Stimulated activated CD4-positive, alpha-beta T cell treated with anti-CD3 and anti-CD28 coated beads, Interleukin-12 subunit alpha, Interleukin-12 subunit beta, amount 100 ng/mL, for 4 hours (primary cell): ENCODE data around the gene TJP2.

Experiments used
- DNase-seq: peaks from one replicate; pipeline ENCODE4 v3.0.0-alpha.2; 2020

TJP2 gene

GRCh38 chr9:69193685-69194032, 19.6 kb downstream of the TJP2 start:
- no peak for DNase-seq

GRCh38 chr9:69194702-69195418, 20.8 kb downstream of the TJP2 start:
- no peak for DNase-seq

- no peak for DNase-seq
These were observed 21.6 kb downstream of the TJP2 start for GRCh38 chr9:69195668-69196067.

- DNase-seq = no peak
These were observed 23.6 kb downstream of the TJP2 start for GRCh38 chr9:69197687-69198086.

- DNase-seq = no peak
These were observed 24.6 kb downstream of the TJP2 start for GRCh38 chr9:69198521-69199220.

GRCh38 chr9:69199769-69200470, 25.8 kb downstream of the TJP2 start:
- no peak for DNase-seq

- no peak for DNase-seq
These were observed 28.5 kb downstream of the TJP2 start for GRCh38 chr9:69202556-69202955.

- DNase-seq = no peak
These were observed 30.2 kb downstream of the TJP2 start for GRCh38 chr9:69204326-69204725.

GRCh38 chr9:69204849-69205248, 30.8 kb downstream of the TJP2 start:
- DNase-seq = no peak

GRCh38 chr9:69206047-69206446, 32.0 kb downstream of the TJP2 start:
- DNase-seq = no peak

GRCh38 chr9:69207503-69207902, 33.4 kb downstream of the TJP2 start:
- no peak for DNase-seq

- no peak for DNase-seq
These were observed 37.5 kb downstream of the TJP2 start for GRCh38 chr9:69211424-69212036.

- DNase-seq = no peak
These were observed 39.6 kb downstream of the TJP2 start for GRCh38 chr9:69213647-69214046.

- DNase-seq = no peak
These were observed 40.9 kb downstream of the TJP2 start for GRCh38 chr9:69214939-69215338.

GRCh38 chr9:69215774-69216485, 41.9 kb downstream of the TJP2 start:
- DNase-seq = no peak

GRCh38 chr9:69218166-69218565, 44.1 kb downstream of the TJP2 start:
- DNase-seq = no peak

- DNase-seq = no peak
These were observed 47.0 kb downstream of the TJP2 start for GRCh38 chr9:69221036-69221435.

- no peak for DNase-seq
These were observed 48.9 kb downstream of the TJP2 start for GRCh38 chr9:69222970-69223369.

- no peak for DNase-seq
These were observed 49.5 kb downstream of the TJP2 start for GRCh38 chr9:69223605-69224004.

GRCh38 chr9:69229367-69229766, 55.3 kb downstream of the TJP2 start:
- no peak for DNase-seq

GRCh38 chr9:69232135-69232534, 58.1 kb downstream of the TJP2 start:
- DNase-seq = no peak

GRCh38 chr9:69234683-69235082, 60.6 kb downstream of the TJP2 start:
- DNase-seq = no peak

- no peak for DNase-seq
These were observed 62.1 kb downstream of the TJP2 start for GRCh38 chr9:69236188-69236587.
